WERI-Rb-1 (cell line): Measurements from ENCODE around the gene TAOK3.

Experiments
- DNase-seq: peaks from one replicate; pipeline ENCODE4 v3.0.0-alpha.2; 2020
- H3K27ac ChIP-seq: fragments of 250-450 bp; sonication (Bioruptor Pico); 2 replicates; pipeline ENCODE4 v1.5.1; 2020; ENCODE audit warnings: mild to moderate bottlenecking, moderate library complexity
- H3K27me3 ChIP-seq: fragments of 250-450 bp; sonication (Bioruptor Pico); 2 replicates; pipeline ENCODE4 v1.5.1; 2021; ENCODE audit warnings: mild to moderate bottlenecking, low read depth, moderate library complexity; ENCODE audit not compliant: insufficient read depth, severe bottlenecking
- H3K36me3 ChIP-seq: fragments of 250-450 bp; sonication (Bioruptor Pico); 2 replicates; pipeline ENCODE4 v1.5.1; 2020; ENCODE audit warnings: mild to moderate bottlenecking, moderate library complexity
- H3K4me3 ChIP-seq: 2 replicates; pipeline ENCODE4 v1.5.1; 2011; ENCODE audit warnings: low read depth, mild to moderate bottlenecking, control low read depth, low read length
- H3K9me3 ChIP-seq: fragments of 250-450 bp; sonication (Bioruptor Pico); 2 replicates; pipeline ENCODE4 v1.5.1; 2021; ENCODE audit warnings: mild to moderate bottlenecking, moderate library complexity; ENCODE audit not compliant: severe bottlenecking
- TF ChIP-seq, protein P1 (sequence below): IDR thresholded peaks from 2 replicates; pipeline ENCODE4 v1.5.1; 2011; ENCODE audit warnings: low read depth, mild to moderate bottlenecking, control low read depth, inconsistent platforms, low read length

The TAOK3 gene

DNA sequence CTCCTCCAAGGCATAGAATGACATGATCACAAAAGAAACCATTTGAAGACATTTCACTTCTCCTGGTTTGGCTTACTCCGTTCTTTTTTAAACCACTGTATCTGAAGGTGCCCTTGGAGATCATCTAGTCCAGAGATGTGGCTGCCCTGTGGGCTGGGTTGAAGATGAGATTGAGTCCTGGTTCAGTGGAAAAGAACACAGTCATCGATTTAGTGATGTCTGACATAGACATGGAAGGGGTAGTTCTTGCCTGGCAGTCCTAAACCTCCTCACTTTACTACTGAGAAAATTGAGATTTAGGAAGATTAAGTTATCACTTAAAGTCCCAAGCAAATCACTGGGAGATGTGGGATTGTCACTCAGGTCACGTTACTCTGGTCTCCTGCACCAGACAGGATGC is 271.7 kb downstream of the TAOK3 start:
- no peak overlapping the region for H3K4me3 ChIP-seq
- no peak for DNase-seq
- TF ChIP-seq, protein P1, sequence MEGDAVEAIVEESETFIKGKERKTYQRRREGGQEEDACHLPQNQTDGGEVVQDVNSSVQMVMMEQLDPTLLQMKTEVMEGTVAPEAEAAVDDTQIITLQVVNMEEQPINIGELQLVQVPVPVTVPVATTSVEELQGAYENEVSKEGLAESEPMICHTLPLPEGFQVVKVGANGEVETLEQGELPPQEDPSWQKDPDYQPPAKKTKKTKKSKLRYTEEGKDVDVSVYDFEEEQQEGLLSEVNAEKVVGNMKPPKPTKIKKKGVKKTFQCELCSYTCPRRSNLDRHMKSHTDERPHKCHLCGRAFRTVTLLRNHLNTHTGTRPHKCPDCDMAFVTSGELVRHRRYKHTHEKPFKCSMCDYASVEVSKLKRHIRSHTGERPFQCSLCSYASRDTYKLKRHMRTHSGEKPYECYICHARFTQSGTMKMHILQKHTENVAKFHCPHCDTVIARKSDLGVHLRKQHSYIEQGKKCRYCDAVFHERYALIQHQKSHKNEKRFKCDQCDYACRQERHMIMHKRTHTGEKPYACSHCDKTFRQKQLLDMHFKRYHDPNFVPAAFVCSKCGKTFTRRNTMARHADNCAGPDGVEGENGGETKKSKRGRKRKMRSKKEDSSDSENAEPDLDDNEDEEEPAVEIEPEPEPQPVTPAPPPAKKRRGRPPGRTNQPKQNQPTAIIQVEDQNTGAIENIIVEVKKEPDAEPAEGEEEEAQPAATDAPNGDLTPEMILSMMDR: no peak
- H3K9me3 ChIP-seq: no peaks in the 10 kb centered on the region
- no peaks in the 10 kb centered on the region for H3K27me3 ChIP-seq
- H3K27ac ChIP-seq: no peak overlapping the region
- H3K36me3 ChIP-seq: peaks cover 2% of the 10 kb centered on the region; the same call in 1 of the 2 replicates
